IMR-90 (cell line): ENCODE measurements around the gene PKM.

ENCODE experiments used
- FOS ChIP-seq: fragments of 150-350 bp; IDR thresholded peaks from 2 replicates; pipeline ENCODE4 v1.6.1; 2016; ENCODE audit warnings: low read depth, low read length
- MXI1 ChIP-seq: IDR thresholded peaks from 2 replicates; pipeline ENCODE4 v1.6.1; 2012; ENCODE audit warnings: low read depth, mild to moderate bottlenecking, low read length, moderate library complexity, borderline replicate concordance
- TF ChIP-seq, protein P1 (sequence below): conservative IDR thresholded peaks from 2 replicates; pipeline ENCODE4 v1.5.1; 2012; ENCODE audit warnings: mild to moderate bottlenecking, low read depth, low read length, improper control_type of control experiment

DNA sequence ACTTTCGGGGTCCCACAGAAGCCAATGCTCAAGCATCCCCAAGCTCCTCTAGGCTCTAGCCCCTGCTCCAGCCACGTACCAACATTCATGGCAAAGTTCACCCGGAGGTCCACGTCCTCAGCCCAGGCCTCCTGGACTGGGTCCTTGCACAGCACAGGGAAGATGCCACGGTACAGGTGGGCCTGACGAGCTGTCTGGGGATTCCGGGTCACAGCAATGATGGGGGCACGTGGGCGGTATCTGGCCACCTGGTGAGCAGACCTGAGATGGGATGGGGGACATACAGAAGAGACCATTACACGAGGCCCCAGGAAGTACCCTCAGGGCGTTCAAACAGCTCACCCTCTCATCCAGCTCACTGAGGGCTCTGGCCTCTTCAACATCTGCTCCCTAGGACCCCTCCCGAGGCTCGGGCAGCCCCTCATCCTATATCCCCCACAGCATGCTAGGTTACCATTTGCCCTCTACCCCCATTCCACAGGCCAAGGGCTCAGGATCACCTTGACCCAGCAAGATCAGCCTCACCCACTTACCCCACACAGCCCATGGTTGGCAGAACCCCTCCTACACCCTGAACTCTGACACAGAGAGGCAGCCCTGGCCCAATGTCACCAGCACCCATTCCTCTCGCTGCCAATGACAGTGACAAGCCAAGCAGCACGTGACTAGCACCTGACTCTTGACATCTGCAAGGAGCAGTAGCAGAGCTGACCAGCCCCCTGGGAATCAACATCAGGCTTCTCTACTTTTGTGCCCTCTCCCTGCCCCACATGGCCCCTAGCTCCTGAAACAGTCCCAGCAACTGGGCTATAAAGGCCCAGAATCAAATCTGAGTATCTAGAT, 30.4 kb downstream of the PKM start:
- TF ChIP-seq, protein P1, sequence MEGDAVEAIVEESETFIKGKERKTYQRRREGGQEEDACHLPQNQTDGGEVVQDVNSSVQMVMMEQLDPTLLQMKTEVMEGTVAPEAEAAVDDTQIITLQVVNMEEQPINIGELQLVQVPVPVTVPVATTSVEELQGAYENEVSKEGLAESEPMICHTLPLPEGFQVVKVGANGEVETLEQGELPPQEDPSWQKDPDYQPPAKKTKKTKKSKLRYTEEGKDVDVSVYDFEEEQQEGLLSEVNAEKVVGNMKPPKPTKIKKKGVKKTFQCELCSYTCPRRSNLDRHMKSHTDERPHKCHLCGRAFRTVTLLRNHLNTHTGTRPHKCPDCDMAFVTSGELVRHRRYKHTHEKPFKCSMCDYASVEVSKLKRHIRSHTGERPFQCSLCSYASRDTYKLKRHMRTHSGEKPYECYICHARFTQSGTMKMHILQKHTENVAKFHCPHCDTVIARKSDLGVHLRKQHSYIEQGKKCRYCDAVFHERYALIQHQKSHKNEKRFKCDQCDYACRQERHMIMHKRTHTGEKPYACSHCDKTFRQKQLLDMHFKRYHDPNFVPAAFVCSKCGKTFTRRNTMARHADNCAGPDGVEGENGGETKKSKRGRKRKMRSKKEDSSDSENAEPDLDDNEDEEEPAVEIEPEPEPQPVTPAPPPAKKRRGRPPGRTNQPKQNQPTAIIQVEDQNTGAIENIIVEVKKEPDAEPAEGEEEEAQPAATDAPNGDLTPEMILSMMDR: no peak
- no peak for TF ChIP-seq FOS
- TF ChIP-seq MXI1: no peak
